Coronary artery (tissue), 2 donors: Measurements from ENCODE around the gene FOSL1.

Experiments used
- DNase-seq: peaks from one replicate; pipeline ENCODE4 v3.0.0-alpha.2; 2017; ENCODE audit warnings: low spot score
- H3K27ac ChIP-seq, 2 donors: fragments of 200-600 bp; sonication (generic); one replicate each; pipeline ENCODE4 v1.5.1; 2016 to 2019
- H3K4me3 ChIP-seq: fragments of 200-600 bp; sonication (generic); 2 replicates; pipeline ENCODE4 v1.5.1; 2016; ENCODE audit warnings: mild to moderate bottlenecking, moderate library complexity
- TF ChIP-seq, protein P1 (sequence below): fragments of 200-600 bp; sonication (generic); IDR thresholded peaks from one replicate; pipeline ENCODE4 v1.5.1; 2019; ENCODE audit warnings: antibody characterized with exemption

Gene FOSL1

GRCh38 chr11:65920372-65920802 is 20.2 kb upstream of the FOSL1 start:
- H3K27ac ChIP-seq, result peak overlapping the region; percentile 70 to 93
- TF ChIP-seq, protein P1, sequence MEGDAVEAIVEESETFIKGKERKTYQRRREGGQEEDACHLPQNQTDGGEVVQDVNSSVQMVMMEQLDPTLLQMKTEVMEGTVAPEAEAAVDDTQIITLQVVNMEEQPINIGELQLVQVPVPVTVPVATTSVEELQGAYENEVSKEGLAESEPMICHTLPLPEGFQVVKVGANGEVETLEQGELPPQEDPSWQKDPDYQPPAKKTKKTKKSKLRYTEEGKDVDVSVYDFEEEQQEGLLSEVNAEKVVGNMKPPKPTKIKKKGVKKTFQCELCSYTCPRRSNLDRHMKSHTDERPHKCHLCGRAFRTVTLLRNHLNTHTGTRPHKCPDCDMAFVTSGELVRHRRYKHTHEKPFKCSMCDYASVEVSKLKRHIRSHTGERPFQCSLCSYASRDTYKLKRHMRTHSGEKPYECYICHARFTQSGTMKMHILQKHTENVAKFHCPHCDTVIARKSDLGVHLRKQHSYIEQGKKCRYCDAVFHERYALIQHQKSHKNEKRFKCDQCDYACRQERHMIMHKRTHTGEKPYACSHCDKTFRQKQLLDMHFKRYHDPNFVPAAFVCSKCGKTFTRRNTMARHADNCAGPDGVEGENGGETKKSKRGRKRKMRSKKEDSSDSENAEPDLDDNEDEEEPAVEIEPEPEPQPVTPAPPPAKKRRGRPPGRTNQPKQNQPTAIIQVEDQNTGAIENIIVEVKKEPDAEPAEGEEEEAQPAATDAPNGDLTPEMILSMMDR, result no peak
- no peak for DNase-seq
- H3K4me3 ChIP-seq, result peak overlapping the region; percentile 88

- H3K4me3 ChIP-seq, result peak overlapping the region; percentile 88
- DNase-seq, result no peak
- H3K27ac ChIP-seq, result peak overlapping the region; percentile 70 to 93
- TF ChIP-seq, protein P1, result no peak
Measured at GRCh38 chr11:65919573-65920371, 19.6 kb upstream of the FOSL1 start.

DNA sequence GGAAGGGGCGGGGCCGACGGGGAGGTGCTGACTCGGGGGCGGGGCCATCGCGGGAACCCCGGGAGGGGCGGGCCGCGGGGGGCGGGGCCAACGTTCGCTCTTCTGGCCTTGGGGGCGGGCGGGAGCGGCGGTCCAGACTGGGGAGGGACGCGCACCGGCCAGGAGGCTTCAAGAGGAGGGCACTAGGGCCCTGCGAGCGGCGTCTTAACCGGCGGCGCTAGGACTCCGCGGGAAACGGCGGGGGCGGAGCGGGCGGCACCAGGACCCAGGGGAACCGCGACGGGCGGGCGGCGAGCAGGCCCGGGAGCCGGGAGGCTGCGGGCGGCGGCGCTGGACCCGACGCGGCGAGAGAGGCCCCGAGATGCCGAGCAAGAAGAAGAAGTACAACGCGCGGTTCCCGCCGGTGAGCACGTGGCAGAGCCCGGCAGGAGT is 19.0 kb upstream of the FOSL1 start, which contains the start of gene DRAP1:
Gene DRAP1 (plus strand): TSS at position 286 of the 432 bp plus-strand sequence. CDS start 76 bp downstream, at position 362.
- Histone ChIP-seq H3K27ac (peak within 1 kb of the TSS; percentile 96 to 98), H3K4me3 (peak within 1 kb of the TSS; percentile 88)
- DNase-seq, result peak; percentile 99
- TF ChIP-seq, protein P1, result no peak

DNA sequence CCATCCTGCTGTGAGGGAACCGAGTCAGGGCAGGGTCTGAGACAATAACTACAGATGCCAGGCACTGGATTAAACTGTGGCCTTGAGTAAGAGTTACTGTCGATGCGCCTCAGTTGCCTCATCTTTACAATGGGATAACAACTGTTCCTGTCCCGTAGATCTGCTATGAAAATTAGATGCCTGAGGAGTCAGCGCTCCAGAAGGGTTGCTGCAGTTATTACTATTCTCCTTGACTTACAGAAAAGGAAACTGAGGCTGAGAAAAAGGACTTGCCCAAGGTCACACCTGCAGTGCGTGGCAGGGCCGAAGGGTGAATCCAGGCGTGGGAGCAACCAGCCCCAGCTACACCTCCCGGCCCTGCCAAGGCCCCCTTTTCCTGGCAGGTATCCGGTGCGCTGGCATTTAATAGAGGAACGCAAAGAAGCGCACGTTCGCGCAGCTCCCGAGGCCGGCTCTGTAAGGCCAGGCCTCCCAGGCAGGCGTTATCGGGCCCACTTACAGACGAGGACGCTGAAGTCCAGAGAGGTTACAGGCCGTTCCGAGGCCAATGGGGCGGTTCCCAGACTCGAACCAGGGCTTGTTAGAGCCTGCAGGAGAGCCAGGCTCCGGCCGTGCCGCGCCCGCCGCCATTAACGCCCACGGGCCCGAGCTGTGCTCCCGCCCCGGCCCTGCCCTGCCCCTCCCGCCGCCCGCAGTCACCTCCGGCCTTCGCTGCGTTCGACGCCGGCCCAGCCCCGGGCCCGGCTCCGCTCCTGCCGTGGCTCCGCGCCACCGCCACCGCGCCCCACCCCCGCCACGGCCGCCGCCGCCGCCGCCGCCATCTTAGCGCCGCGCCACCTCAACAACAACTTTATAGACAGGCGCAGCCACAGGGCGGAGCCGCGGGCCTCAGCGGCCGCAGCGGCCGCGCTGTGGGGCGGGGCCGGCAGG is 18.3 kb upstream of the FOSL1 start, which contains the start of gene C11orf68:
Gene C11orf68 (minus strand): TSS at position 852 of the 930 bp plus-strand sequence. CDS start 31 bp downstream, at position 821.
- DNase-seq, result no peak
- TF ChIP-seq, protein P1, result no peak

DNA sequence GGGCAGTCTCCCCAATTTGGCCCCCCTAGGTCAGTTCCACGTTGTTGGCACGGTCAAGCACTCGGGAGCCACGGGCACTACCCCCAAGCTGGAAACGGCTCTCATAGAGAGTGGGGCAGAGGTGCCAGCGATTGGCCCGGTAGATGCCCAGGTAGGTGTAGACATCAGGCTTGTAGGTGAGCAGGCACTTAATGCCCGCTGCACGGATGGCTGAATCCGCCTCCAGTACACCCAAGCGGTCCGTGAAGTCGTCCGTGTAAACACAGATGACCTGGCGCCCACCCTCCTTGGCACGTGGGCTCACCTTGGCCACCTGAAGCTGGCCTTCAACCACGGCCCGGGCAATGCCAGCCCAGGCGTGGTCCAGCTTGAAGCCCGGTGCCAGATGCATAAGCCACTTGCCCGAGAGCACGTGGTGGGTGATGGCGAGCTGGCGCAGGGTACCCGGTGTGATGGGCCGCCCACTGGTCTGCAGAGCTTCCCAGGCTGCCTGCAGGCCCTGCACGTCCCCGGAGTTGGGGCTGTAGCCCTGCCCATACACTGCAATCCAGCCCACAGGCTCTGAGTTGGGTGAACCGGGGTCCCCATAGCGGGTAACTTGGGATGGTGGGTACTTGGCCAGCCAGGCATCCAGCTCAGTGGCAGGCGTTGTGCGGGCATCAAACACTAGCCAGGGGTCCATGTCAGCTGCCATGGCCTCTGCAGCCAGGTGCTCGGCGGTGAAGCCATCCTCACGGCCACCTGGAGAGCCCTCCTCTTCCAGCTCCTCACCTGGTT is 17.4 kb upstream of the FOSL1 start:
- no peak for DNase-seq
- TF ChIP-seq, protein P1, result no peak
- peak overlapping the region; percentile 96 to 98 for H3K27ac ChIP-seq
- H3K4me3 ChIP-seq, result peak overlapping the region; percentile 82

More for the DNA sequence above, 18.3 kb upstream of the FOSL1 start, which contains the start of gene C11orf68:
- peak within 1 kb of the TSS; percentile 88 for H3K4me3 ChIP-seq
- peak within 1 kb of the TSS; percentile 96 to 98 for H3K27ac ChIP-seq

- Histone ChIP-seq H3K4me3 (peak overlapping the region; percentile 82), H3K27ac (peak overlapping the region; percentile 96 to 98)
- DNase-seq, result no peak
- TF ChIP-seq, protein P1, result no peak
Measured at GRCh38 chr11:65917077-65917433, 16.9 kb upstream of the FOSL1 start.
